Cardiac fibroblast (primary cell): ENCODE results near the gene TNS2.

Experiments
- DNase-seq, 2 donors: peaks; one replicate each; pipeline versions ENCODE4 v3.0.0 to v3.0.0-alpha.2; 2010; ENCODE audit warnings: low read depth in 2 of 2
- H3K4me3 ChIP-seq, 2 donors: replicated peaks in 1 of 2; 1 replicate in 1 of 2; 2 replicates in 1 of 2; pipeline ENCODE4 v1.5.1; 2011; ENCODE audit warnings: low read depth in 2 of 2, low read length in 2 of 2, mild to moderate bottlenecking in 2 of 2, moderate library complexity in 1 of 2
- TF ChIP-seq, protein P1 (sequence below): IDR thresholded peaks from one replicate; pipeline ENCODE4 v1.5.1; 2011; ENCODE audit warnings: low read depth, mild to moderate bottlenecking, low read length, inconsistent platforms

Gene TNS2

DNA sequence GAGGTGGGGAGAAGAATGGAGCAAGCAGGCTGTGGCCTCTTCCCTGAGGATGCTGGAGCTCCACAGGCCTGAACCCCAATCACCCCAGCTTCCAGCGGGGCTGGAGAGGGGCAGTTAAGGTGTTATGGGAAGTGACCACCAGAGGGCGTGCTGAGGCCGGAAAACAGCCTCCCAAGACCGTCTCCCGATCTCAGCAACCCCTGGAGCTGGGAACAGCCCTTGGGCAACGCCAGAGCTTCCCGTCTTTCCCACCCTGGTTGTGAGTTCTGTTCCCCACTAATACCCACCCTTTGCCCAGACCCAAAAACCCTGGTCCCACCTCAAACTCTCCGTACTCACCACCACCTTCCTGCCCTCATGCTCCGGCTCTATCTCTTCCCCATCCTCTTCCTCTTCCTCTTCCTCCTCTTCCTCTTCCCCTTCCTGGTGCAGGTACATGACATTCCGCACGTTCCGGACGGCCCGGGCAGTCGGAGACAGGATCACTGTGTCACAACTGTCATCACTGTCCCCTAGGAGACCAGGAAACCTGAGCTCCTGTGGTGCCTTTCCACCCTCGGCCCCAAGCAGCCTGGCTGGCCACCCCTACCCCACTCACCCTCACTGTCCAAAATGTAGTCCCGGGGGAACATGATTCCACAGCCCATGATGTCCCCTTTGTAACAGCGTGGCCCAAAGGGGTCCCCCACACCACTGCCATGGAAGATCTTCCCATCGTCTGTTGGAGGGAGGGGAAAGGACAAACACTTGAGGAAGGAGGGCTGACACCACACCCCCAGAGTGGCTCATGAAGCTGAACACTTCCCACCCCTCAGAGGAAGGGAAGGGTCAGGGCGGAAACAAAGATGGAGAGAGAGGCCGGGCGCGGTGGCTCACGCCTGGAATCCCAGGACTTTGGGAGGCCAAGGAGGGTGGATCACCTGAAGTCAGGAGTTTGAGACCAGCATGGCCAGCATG, 16.4 kb downstream of the TNS2 start:
- peak; percentile 86 to 90 for DNase-seq
- TF ChIP-seq, protein P1, sequence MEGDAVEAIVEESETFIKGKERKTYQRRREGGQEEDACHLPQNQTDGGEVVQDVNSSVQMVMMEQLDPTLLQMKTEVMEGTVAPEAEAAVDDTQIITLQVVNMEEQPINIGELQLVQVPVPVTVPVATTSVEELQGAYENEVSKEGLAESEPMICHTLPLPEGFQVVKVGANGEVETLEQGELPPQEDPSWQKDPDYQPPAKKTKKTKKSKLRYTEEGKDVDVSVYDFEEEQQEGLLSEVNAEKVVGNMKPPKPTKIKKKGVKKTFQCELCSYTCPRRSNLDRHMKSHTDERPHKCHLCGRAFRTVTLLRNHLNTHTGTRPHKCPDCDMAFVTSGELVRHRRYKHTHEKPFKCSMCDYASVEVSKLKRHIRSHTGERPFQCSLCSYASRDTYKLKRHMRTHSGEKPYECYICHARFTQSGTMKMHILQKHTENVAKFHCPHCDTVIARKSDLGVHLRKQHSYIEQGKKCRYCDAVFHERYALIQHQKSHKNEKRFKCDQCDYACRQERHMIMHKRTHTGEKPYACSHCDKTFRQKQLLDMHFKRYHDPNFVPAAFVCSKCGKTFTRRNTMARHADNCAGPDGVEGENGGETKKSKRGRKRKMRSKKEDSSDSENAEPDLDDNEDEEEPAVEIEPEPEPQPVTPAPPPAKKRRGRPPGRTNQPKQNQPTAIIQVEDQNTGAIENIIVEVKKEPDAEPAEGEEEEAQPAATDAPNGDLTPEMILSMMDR = peak; percentile 80
- no peak overlapping the region for H3K4me3 ChIP-seq

DNA sequence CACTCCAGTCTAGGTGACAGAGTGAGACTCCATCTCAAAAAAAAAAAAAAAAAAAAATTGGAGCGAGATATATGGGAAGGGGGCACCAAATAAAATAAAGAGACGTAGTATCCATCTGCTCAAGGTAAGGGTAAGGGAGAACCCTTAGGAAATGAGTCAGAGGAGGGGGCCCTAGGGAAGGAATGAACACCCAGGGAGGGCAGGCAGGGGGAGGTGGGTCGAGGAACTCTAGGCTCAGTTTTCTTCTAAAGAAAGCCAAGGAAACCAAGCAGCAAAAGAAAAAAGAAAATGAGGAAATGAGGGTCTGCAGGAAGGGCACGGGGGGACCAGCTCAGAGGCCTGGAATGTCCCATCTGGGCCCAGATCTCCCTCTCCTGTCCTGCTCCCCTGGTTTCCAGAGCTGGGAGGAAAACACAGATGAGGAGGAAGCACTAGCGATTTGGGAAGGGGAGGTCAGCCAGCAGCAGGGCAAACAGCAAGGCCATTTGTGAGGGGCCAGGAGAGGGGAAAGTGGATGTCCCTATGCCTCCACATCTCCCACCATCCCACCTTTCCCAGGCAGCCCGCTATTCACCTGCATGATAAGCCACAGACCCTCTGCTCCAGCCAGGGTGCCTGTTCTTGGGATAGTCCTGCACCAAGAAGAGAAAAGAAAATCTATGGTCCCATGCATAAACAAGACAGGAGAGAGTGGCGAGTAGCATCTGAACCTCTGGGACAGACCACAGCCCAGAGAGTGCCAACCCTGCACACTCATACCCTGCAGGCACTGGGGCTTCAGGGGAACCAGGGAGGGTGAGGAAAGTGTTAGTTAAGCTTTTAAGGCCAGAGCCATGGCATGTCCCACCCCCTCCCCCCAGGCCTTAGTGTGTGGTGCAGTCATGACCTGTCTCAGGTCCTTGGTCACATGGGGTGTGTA, 17.5 kb downstream of the TNS2 start:
- peak in 1 of 2 donors; percentile 43 for DNase-seq
- TF ChIP-seq, protein P1 = no peak
- no peak overlapping the region for H3K4me3 ChIP-seq

GRCh38 chr12:53067993-53068770, 18.3 kb downstream of the TNS2 start:
- no peak overlapping the region for H3K4me3 ChIP-seq
- no peak for DNase-seq
- TF ChIP-seq, protein P1 = no peak

- no peak overlapping the region for H3K4me3 ChIP-seq
- peak in 1 of 2 donors; percentile 44 for DNase-seq
- TF ChIP-seq, protein P1 = no peak
Measured at GRCh38 chr12:53068811-53069585, 19.1 kb downstream of the TNS2 start.

DNA sequence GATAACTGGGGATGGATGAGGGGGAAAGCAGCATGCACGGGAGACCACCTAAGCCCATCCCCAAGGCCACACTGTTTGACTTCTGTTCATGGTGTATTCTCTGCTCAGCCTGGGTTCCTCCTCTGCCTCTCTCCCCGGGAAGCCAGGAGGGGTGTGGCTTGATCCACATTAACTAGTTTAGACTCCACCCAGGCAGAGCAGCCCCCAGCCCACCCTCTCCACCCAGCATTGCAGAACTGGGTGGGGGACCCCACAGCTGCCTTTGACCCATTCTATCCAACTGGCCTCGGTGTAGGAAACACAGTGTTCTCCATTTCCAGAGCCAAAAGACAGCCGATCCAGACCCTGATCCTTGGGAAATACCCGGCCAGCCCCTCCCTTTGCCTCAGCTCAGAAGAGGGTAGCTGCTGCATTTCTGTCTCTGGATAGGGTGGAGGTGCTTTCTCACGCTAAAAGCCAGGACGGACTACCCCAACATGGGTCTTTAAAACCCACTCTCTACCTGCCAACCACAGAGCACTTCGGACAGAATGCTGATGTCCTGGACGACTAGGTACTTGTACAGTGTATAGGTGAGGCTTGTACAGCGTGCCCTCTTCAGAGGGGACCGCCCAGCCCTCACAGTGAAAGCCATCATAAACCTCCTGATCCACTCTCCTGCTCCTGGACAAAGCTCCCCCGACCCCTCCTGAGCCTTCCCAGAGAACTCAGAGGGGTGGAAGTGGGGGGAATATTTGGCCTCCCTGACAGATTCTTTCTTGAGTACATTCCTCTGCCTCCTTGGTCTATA, 20.0 kb downstream of the TNS2 start:
- H3K4me3 ChIP-seq = no peak overlapping the region
- no peak for DNase-seq
- TF ChIP-seq, protein P1 = no peak
